Tibial nerve (tissue), 4 donors: ENCODE data around the gene CDH4.

Source experiments
- CTCF ChIP-seq, 5 experiments: fragments of 200-600 bp in 3 of 5; fragments of 450-650 bp in 2 of 5; sonication (generic) in 3 of 5; IDR thresholded peaks; one replicate each; pipeline ENCODE4 v1.5.1; 2016 to 2019; ENCODE audit warnings: antibody characterized with exemption in 5 of 5, mild to moderate bottlenecking in 3 of 5, moderate library complexity in 2 of 5
- EP300 ChIP-seq, 2 donors: sonication (generic); formaldehyde crosslinking; IDR thresholded peaks; one replicate each; pipeline ENCODE4 v1.6.1; 2017; ENCODE audit warnings: antibody characterized with exemption in 2 of 2, mild to moderate bottlenecking in 1 of 2
- POLR2A ChIP-seq, 2 donors: fragments of 450-650 bp; IDR thresholded peaks; one replicate each; pipeline ENCODE4 v1.6.1; 2017; ENCODE audit warnings: antibody characterized with exemption in 2 of 2, mild to moderate bottlenecking in 2 of 2, moderate library complexity in 2 of 2

DNA sequence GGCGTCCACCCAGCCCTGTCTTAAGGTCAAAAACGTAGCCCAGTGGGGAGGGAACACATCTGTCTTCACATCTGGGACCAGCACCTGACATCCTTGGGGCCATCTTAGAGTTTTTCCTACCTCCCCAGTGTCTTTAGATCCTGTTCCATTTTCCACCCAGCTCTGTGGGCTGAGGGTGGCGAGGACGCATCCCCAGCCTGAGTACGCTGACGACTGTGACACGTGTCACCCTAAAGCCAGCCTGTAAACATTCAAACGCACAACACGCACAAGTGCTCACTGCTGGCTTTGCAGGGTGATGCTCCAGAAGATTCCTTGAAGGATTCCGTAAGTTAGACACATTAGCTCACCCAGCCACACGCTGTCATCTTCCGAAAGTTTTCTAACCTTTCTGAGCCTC lies 597.8 kb downstream of the CDH4 start:
- TF ChIP-seq CTCF (IDR thresholded peaks at IDR 0.05), result no peak
- TF ChIP-seq POLR2A (IDR thresholded peaks at IDR 0.05), result no peak
- TF ChIP-seq EP300 (IDR thresholded peaks at IDR 0.05), result no peak
